NCI-H2196 treated with DMSO at 0.1 percent for 48 hours (cell line): ENCODE data around the gene ZNF575.
A peak's percentile ranks its signal among the peaks of the same experiment; 100 is the strongest.

Experiments used
- DNase-seq: peaks from one replicate; lab custom pipeline; 2025; ENCODE audit not compliant: unreplicated experiment; lab: John Stamatoyannopoulos, UW

ZNF575 gene

DNA sequence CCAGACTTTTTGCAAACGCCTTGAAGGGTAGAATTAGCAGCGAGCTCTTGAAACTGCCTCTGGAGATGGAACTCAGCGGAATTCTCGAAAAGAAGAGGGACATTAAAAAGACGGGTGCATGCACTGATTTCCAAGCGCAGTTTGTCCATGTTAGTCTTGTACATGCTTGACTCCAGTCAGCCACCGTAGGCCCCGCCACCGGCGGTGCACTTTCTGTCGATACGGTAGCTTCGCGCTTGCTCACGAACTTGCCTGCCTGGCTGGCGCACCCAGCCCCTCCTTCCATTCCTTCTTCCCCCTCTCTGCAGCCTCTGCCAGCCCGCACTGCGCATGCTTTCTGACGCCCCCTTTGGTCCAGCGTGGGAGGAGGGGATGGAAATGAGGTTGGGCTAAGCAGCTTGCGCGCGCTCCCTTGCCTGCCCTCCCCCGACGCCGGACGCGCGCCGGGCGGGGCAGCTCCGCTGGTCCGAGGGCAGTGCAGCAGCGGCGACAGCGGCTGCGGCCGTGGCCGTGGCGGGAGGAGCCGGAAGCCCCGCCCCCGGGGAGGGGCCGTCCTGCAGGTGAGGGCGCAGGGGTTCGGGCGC is at the start of gene ZNF575:
ZNF575 (plus strand) TSS at position 227 of the 584 bp plus-strand sequence. CDS start 1,235 bp downstream, outside the sequence.
- peak; percentile 94 for DNase-seq

- no peak for DNase-seq
Measured at GRCh38 chr19:43483281-43483680, 49.7 kb upstream of the ZNF575 start.

- no peak for DNase-seq
Measured at GRCh38 chr19:43485951-43486350, 47.0 kb upstream of the ZNF575 start.

GRCh38 chr19:43486412-43486811 is 46.6 kb upstream of the ZNF575 start:
- no peak for DNase-seq

DNA sequence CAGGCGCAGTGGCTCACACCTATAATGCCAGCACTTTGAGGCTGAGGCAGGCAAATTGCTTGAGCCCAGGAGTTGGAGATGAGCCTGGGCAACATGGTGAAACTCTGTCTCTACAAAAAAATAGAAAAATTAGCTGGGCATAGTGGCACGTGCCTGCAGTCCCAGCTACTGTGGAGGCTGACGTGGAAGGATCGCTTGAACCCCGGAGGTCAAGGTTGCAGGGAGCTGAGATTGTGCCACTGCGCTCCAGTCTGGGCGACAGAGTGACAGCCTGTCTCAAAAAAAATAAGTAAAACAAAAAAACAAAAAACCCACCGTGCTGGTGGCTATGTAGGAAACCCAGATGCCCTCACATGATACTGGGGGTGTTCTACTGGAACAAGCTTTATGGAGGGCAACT is 44.8 kb upstream of the ZNF575 start:
- DNase-seq = no peak

DNA sequence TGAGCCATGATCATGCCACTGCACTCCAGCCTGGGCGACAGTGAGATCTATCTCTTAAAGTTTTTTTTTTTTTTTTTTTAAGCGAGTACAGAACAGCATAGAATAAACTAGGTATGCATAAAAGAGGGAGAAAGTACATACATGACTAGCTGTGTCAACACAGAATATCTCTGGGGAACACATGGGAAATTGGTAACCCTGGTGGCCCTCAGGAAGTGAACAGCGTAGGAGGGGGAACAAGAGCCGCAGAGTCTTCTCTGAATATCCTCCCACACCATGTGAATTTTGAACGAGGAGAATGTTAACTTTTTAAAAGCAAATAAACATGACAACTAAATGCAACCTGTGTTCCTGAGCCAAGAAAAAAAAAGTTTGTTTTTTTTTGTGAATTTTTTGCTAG is 43.7 kb upstream of the ZNF575 start:
- DNase-seq = no peak

DNA sequence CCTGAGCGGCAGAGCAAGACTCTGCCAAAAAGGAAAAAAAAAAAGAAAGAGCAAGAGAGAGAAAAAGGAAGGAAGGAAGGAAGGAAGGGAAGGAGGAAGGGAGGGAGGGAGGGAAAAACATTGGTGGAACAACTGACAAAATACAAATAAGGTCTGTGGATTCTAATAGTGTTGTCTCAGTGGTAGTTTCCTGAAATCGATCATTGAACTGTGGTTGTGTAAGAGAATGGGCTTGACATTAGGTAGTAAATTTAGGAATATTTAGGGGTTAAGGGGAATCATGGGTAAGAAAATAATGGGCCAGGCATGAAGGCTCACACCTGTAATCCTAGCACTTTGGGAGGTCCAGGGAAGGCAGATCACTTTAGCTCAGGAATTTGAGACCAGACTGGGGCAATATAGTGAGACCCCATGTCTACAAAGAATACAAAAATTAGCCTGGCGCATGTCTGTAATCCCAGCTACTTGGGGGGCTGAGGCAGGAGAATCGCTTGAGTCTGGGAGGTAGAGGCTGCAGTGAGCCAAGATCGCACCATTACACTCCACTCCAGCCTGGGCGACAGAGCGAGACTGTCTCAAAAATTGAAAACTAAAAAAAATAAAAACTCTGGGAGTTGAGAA is 42.9 kb upstream of the ZNF575 start:
- no peak for DNase-seq

GRCh38 chr19:43490759-43491158 is 42.2 kb upstream of the ZNF575 start:
- DNase-seq = no peak

DNA sequence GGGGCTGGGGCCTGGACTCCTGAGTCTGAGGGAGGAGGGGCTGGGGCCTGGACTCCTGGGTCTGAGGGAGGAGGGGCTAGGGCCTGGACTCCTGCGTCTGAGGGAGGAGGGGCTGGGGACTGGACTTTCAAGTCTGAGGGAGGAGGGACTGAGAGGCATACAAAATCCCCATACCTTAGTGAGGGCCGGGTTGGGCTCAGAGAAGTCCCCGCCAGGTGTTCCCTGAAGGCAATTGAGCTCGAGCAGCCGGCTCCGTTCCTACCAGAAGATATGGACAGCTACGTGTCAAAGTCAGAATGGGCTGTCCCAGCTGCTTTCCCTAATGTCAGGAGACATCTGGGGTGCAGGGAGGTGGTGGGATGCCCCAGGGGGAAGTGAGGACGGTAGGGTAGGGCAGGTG is 37.9 kb upstream of the ZNF575 start:
- no peak for DNase-seq

DNA sequence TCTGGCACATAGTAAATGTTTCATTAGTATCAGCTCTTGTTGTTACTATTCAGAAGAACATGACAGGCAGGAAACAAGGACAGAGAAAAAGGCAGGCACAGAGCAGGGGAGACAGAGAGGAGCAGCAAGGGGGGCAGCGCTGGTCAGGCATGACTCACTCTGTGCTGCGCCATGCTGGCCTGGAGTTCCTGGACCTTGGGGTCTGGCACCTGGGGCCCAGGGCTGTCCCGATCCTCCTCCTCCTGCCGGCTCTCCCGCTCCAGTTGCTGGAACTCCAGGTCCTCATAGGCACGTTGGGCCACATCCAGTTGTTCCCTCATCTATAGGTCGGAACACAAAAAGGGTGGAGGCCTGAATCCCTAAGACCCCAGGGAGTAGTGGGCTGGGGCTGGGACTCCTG is 36.0 kb upstream of the ZNF575 start:
- no peak for DNase-seq

DNA sequence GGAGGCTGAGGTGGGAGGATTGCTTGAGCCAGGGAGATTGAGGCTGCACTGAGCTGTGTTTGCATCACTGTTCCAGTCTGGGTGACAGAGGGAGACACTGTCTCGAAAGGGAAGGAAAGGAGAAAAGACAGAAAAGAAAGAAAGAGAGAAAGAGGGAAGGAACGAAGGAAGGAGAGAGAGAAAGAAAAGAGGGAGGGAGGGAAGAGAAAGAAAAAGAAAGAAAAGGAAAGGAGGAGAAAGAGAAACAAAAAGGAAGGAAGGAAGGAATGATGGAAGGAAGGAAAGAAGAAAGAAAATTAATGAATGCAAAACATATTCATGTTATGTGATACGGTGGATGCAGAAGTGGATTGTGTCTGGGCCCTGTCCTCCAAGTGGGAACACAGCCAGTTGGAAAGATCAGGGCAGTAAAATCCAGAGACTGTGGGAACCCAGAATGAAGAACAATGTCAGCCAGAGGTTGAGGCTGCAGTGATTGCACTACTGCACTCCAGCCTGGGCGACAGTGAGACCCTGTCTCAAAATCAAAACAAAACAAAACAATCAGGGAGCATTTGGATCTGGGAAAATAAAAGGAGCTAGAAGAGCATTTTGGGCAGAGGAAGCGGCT is 34.6 kb upstream of the ZNF575 start:
- no peak for DNase-seq

DNA sequence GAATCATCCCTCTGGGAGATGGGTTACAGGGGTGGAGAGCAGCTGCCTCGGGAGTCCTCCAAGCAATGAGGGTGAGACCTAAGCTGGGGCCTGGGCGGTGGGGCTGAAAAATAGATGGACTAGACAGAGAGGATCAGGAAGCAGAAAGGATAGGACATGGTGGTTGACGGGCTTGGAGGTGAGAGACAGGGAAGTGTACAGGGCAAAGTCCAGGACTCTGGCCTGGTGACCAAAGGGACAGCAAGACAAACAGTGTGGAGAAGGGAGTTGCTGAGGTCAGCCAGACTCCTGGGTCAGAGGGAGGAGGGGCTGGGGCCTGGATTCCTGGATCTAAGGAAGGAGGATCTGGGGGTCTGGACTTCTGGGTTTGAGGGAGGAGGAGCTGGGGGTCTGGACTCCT is 33.9 kb upstream of the ZNF575 start:
- no peak for DNase-seq

DNA sequence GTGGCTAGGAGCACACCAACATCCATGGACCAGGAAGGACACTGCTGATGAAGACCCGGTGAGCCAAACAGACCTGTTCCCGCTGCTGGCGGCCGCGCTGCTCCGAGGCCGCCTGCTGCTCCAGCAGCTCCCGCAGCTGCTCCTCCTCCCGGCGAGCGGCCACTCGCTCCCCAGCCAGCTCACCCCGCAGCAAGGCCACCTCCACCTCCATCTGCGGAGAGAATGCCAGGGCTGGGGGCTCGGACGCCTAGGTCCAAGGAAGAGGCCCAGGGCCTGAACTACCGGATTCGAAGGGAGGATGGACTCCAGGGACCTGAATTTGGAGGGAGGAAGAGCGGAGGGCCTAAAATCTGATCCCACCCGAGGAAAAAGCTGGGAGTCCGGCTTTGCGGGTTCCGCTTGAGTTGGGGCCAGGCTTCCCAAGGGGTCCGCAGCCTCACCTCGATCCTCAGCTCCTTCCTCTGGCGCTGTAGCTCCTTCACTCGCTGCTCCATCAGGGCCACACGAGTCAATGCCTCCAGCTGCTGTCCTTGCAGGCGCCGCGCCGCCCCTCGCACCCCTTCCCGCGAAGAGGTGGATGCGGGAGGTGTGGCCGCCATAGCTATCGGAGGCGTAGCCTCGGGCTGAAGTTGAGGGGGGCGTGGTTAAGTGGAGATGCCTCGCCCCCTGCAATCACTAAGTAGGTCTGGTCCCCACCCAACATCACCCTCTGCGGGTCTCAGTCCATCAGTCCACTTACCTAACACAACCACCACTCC is 31.1 kb upstream of the ZNF575 start:
- DNase-seq = no peak

- no peak for DNase-seq
Measured at GRCh38 chr19:43502419-43502976, 30.5 kb upstream of the ZNF575 start.

DNA sequence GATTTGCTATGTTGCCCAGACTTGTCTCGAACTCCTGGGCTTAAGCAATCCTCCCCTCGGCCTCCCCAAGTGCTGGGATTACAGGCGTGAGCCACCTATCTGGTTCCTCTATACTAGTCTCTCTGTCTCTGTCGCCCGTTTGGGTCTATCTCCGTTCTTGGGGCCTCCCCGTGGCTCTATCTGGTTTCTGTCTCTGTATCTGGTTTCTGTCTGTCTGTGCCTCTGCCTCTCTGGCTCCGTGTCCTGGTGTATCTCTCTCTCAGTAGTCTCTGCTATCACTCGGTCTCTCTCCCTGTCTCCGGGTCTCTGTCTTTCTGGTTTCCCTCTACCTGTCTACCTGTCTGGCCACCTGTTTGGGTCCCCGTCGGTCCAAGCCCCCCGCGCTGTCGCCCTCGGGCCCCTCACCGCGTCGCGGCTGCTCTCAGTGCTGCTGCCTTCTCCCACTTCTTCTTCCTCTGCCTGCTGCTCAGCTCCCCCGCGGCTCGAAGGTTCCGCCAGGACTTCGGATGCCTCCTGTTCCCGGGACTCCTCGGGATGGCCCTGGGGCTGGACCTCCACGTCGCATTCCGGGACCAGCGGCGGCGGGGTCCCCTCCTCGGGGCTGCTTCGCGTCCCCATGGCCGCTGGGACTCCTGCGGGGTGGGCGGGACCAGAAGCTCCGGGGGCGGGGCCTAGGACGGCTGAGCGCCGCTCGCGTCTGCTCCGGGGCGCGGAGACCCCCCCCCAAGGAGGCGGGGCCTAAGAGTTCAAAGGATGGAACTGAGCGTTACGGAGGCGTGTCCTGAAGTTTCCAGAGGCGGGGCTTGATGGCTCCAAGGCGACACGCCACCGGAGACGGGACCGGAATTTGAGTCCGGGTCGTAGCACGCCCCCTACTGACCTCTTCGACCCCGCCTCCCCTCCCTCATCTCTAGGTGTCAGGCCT is 29.2 kb upstream of the ZNF575 start:
- DNase-seq = peak; percentile 91

GRCh38 chr19:43504426-43505185 is 28.4 kb upstream of the ZNF575 start, which contains the start of gene PHLDB3:
PHLDB3 (minus strand) TSS chr19:43504746; CDS start chr19:43504118, 628 bp downstream.
- DNase-seq = peak; percentile 43

GRCh38 chr19:43505186-43505456 is 27.9 kb upstream of the ZNF575 start:
- DNase-seq = no peak

- DNase-seq = no peak
Measured at GRCh38 chr19:43505941-43506340, 27.0 kb upstream of the ZNF575 start.

DNA sequence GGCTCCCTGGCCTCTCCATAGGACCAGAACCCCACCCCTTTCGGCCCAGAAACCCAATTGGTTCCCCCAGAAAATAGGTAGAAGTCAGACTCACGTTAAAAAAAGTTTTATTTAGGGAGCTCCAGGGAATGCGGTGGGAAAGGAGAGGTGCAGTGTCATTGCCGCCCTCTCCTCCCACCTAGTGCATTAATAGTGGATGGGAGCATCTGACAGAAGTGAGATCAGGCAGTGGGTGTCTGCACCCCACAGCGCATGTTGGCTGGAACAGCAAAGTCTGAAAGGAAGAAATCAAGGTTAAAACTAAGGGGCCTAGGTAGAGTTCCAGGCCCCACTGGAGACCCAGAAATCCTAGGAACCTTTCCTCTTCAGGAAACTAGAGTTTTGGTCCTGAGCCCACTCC is 26.4 kb upstream of the ZNF575 start:
- no peak for DNase-seq

GRCh38 chr19:43507880-43508279 is 25.1 kb upstream of the ZNF575 start:
- no peak for DNase-seq
